Endothelial cell of umbilical vein (primary cell): ENCODE data around the gene COMMD2. TPM values are rescaled to one million over a fixed set of nuclear protein-coding genes. Genes with fewer than 3 reads are reported as not detected.

Experiments
- BruUV-seq: library from RNA; stranded (reverse); fragments of 400-500 nt; replicated peaks from 2 replicates; lab custom pipeline; 2021; lab: Mats Ljungman, UMichigan
- CTCF ChIA-PET: fragments of 300-600, 350-600 bp; sonication (Branson Sonifier 250); formaldehyde crosslinking; loops from one replicate; lab custom pipeline; 2021; ENCODE audit warnings: antibody characterized with exemption, inconsistent platforms; lab: Charles Lee
- POLR2A ChIA-PET: fragments of 300-600, 350-600 bp; sonication (Branson Sonifier 250); formaldehyde crosslinking; loops from one replicate; lab custom pipeline; 2021; ENCODE audit warnings: antibody characterized with exemption, inconsistent platforms; lab: Charles Lee
- DNase-seq: peaks from one replicate; pipeline ENCODE4 v3.0.0-alpha.2; 2011; ENCODE audit warnings: low read depth, low spot score
- FAIRE-seq: peaks from 2 replicates; lab custom pipeline; 2011; peaks lifted over from hg19 to GRCh38; lab: Jason Lieb, UNC
- H2AFZ ChIP-seq: 2 replicates; pipeline ENCODE4 v1.6.0; 2012; ENCODE audit warnings: low read depth, low read length, control low read depth, inconsistent platforms
- H3K27ac ChIP-seq: 2 replicates; pipeline ENCODE4 v1.5.1; 2011; ENCODE audit warnings: low read depth, mild to moderate bottlenecking, control low read depth, low read length, moderate library complexity; ENCODE audit not compliant: insufficient read depth
- H3K27me3 ChIP-seq, 2 experiments: 2 replicates each; pipeline versions ENCODE4 v1.6.0 to v1.6.1; 2011; ENCODE audit warnings: low read length in 2 of 2, mixed read lengths in 1 of 2; ENCODE audit not compliant: control insufficient read depth in 2 of 2, insufficient read depth in 2 of 2
- H3K36me3 ChIP-seq, 2 experiments: 2 replicates in 1 of 2; 3 replicates in 1 of 2; pipeline ENCODE4 v1.5.1; 2011; ENCODE audit warnings: low read length in 2 of 2, mild to moderate bottlenecking in 1 of 2, moderate library complexity in 1 of 2; ENCODE audit not compliant: control insufficient read depth in 2 of 2, insufficient read depth in 2 of 2; ENCODE audit errors: extremely low read depth in 1 of 2
- H3K4me1 ChIP-seq: 3 replicates; pipeline ENCODE4 v1.5.1; 2011; ENCODE audit warnings: mild to moderate bottlenecking, low read length; ENCODE audit not compliant: control insufficient read depth, insufficient read depth; ENCODE audit errors: extremely low read depth
- H3K4me2 ChIP-seq: 2 replicates; pipeline ENCODE4 v1.6.1; 2011; ENCODE audit warnings: low read length, control low read depth, mixed read lengths; ENCODE audit not compliant: insufficient read depth
- H3K4me3 ChIP-seq, 3 experiments: fragments of 200-600 bp in 1 of 3; sonication (generic), shearing (Covaris generic) in 1 of 3; replicated peaks in 1 of 3; 2 replicates each; pipeline ENCODE4 v1.5.1; 2011 to 2016; ENCODE audit warnings: control low read depth in 3 of 3, low read length in 3 of 3, mild to moderate bottlenecking in 2 of 3, inconsistent platforms in 1 of 3, low read depth in 1 of 3, moderate library complexity in 1 of 3; ENCODE audit not compliant: insufficient read depth in 1 of 3
- H3K79me2 ChIP-seq: 2 replicates; pipeline ENCODE4 v1.6.0; 2012; ENCODE audit warnings: low read length, inconsistent platforms; ENCODE audit not compliant: control insufficient read depth, insufficient read depth
- H3K9ac ChIP-seq: replicated peaks from 2 replicates; pipeline ENCODE3; 2011; ENCODE audit warnings: low read length, control low read depth; ENCODE audit not compliant: insufficient read depth; ENCODE audit errors: extremely low read depth
- H3K9me1 ChIP-seq: replicated peaks from 3 replicates; pipeline ENCODE4 v1.6.0; 2011; ENCODE audit warnings: mild to moderate bottlenecking, low read length; ENCODE audit not compliant: control insufficient read depth, insufficient read depth; ENCODE audit errors: extremely low read depth
- H3K9me3 ChIP-seq: replicated peaks from 2 replicates; pipeline ENCODE4 v1.5.1; 2012; ENCODE audit warnings: low read length, inconsistent platforms; ENCODE audit not compliant: control insufficient read depth, insufficient read depth
- H4K20me1 ChIP-seq: replicated peaks from 2 replicates; pipeline ENCODE3; 2011; ENCODE audit warnings: mild to moderate bottlenecking, low read length; ENCODE audit not compliant: control insufficient read depth, insufficient read depth; ENCODE audit errors: extremely low read depth
- EZH2 ChIP-seq: IDR thresholded peaks from 2 replicates; pipeline ENCODE4 v1.6.1; 2012; ENCODE audit warnings: borderline replicate concordance, low read depth, mild to moderate bottlenecking, moderate library complexity, low read length, inconsistent platforms; ENCODE audit not compliant: severe bottlenecking
- FOS ChIP-seq: IDR thresholded peaks from 2 replicates; pipeline ENCODE4 v1.6.1; 2011; ENCODE audit warnings: mild to moderate bottlenecking, low read length, moderate library complexity, borderline replicate concordance; ENCODE audit not compliant: insufficient read depth
- GATA2 ChIP-seq: IDR thresholded peaks from 2 replicates; pipeline ENCODE4 v1.7.0; 2011; ENCODE audit warnings: low read depth, mild to moderate bottlenecking, moderate library complexity, mixed read lengths, low read length; ENCODE audit not compliant: insufficient read length, insufficient read depth
- JUN ChIP-seq: IDR thresholded peaks from 2 replicates; pipeline ENCODE4 v1.6.1; 2011; ENCODE audit warnings: borderline replicate concordance, low read depth; ENCODE audit not compliant: insufficient read length, insufficient read depth
- MYC ChIP-seq: IDR thresholded peaks from one replicate; pipeline ENCODE4 v1.6.1; 2011; ENCODE audit warnings: mild to moderate bottlenecking, low read depth, low read length
- POLR2A ChIP-seq: IDR thresholded peaks from 2 replicates; pipeline ENCODE4 v1.6.1; 2012; ENCODE audit warnings: low read depth, mild to moderate bottlenecking, control low read depth, low read length
- POLR2AphosphoS5 ChIP-seq: IDR thresholded peaks from 2 replicates; pipeline ENCODE4 v1.6.1; 2012; ENCODE audit warnings: low read depth, mild to moderate bottlenecking, control low read depth, low read length, moderate library complexity; ENCODE audit not compliant: insufficient read depth
- dilution Hi-C: fragments of 300-500 bp; cut with MboI; formaldehyde crosslinking; loops from one replicate; pipeline ENCODE4 v1.15.0; 2019; ENCODE audit warnings: low sequenced_read_pairs; ENCODE audit not compliant: extremely low pct_ligation_motif_present
- intact Hi-C: fragments of 100-400 bp; cut with micrococcal nuclease; formaldehyde crosslinking; loops from one replicate; pipeline ENCODE4 v1.10.0; 2022
- polyA plus RNA-seq, 4 experiments: library from polyadenylated mRNA; depleted of rRNA in 3 of 4; stranded (reverse) in 3 of 4; unstranded in 1 of 4; fragments of >200 nt; gene quantifications; 2 replicates each; pipeline versions ENCODE4 v1.2.1 to v1.2.3, GENCODE V29; 2011 to 2012; ENCODE audit warnings: missing spikeins in 1 of 4
- total RNA-seq: library from RNA; stranded (reverse); gene quantifications from 2 replicates; pipeline ENCODE4 v1.2.3, GENCODE V29; 2021
- TF ChIP-seq, protein P1 (sequence below): IDR thresholded peaks from 2 replicates; pipeline ENCODE4 v1.6.1; 2011; ENCODE audit not compliant: insufficient read depth, insufficient read length
- TF ChIP-seq, protein P2 (sequence below), 2 donors: IDR thresholded peaks; 1 replicate in 1 of 2; 2 replicates in 1 of 2; pipeline ENCODE4 v1.5.1; 2011; ENCODE audit warnings: low read length in 2 of 2, mild to moderate bottlenecking in 2 of 2, moderate library complexity in 2 of 2, control low read depth in 1 of 2, inconsistent platforms in 1 of 2, low read depth in 1 of 2; ENCODE audit not compliant: insufficient read depth in 1 of 2; ENCODE audit errors: extremely low read depth in 1 of 2

The COMMD2 gene
- total and polyA plus RNA-seq, 2 donors (not counting 3 experiments of a cell fraction or from before 2014, with no cell fraction given): 18.3 to 51.0 TPM

DNA sequence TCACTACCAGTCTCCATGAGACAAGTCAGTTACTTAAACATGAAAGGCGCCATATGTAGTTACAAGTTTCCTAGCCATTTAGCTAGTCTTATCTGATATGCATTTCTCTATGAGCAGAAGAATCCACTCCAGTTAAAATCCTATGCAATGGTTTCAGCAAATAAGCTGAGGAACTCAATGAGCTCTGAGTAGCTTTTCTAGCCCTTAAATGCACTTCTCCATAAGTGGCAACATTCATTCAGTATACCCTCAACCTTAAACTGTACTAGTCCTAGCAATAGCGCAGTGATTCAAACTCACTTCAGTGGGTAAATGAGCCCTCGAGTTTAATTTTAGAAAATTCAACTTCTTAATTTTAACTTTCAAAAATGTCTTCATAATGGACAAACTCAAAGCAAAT is 7.7 kb downstream of the COMMD2 start:
- Histone ChIP-seq H3K4me1 (no peaks in the 10 kb centered on the region), H3K9me1 (no peaks in the 10 kb centered on the region), H4K20me1 (no peaks in the 10 kb centered on the region), H3K79me2 (peaks cover 5% of the 10 kb centered on the region), H3K27me3 (no peaks in the 10 kb centered on the region), H3K4me3 (no peak overlapping the region), H2AFZ (no peak overlapping the region), H3K36me3 (peaks cover 7 to 9% of the 10 kb centered on the region in 2 experiments), H3K27ac (no peak overlapping the region), H3K9me3 (no peaks in the 10 kb centered on the region), H3K9ac (no peak overlapping the region), H3K4me2 (no peak overlapping the region)
- FAIRE-seq (no peak), DNase-seq (no peak)
- no peak for TF ChIP-seq POLR2AphosphoS5
- TF ChIP-seq POLR2A: no peak
- TF ChIP-seq EZH2: no peak
- TF ChIP-seq FOS: no peak
- TF ChIP-seq, protein P1, sequence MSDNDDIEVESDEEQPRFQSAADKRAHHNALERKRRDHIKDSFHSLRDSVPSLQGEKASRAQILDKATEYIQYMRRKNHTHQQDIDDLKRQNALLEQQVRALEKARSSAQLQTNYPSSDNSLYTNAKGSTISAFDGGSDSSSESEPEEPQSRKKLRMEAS: no peak
- no peak for TF ChIP-seq MYC
- TF ChIP-seq JUN: no peak
- TF ChIP-seq, protein P2, sequence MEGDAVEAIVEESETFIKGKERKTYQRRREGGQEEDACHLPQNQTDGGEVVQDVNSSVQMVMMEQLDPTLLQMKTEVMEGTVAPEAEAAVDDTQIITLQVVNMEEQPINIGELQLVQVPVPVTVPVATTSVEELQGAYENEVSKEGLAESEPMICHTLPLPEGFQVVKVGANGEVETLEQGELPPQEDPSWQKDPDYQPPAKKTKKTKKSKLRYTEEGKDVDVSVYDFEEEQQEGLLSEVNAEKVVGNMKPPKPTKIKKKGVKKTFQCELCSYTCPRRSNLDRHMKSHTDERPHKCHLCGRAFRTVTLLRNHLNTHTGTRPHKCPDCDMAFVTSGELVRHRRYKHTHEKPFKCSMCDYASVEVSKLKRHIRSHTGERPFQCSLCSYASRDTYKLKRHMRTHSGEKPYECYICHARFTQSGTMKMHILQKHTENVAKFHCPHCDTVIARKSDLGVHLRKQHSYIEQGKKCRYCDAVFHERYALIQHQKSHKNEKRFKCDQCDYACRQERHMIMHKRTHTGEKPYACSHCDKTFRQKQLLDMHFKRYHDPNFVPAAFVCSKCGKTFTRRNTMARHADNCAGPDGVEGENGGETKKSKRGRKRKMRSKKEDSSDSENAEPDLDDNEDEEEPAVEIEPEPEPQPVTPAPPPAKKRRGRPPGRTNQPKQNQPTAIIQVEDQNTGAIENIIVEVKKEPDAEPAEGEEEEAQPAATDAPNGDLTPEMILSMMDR (IDR thresholded peaks at IDR 0.05; ENCODE audit: extremely low read depth in 1 of 2, insufficient read depth in 1 of 2, low read depth in 1 of 2, low read length in 2 of 2): no peak
- no peak for TF ChIP-seq GATA2
- intact Hi-C loops (no loop called here), dilution Hi-C loops (loop anchor here (25.0 kb wide), 1 partner anchor 232 kb away; no protein-coding TSS in a partner anchor)
- ChIA-PET CTCF (interaction anchor here (1.0 to 1.3 kb wide), 4 partner anchors 27 to 231 kb away, joined by 3 to 6 read pairs (median 4); no protein-coding TSS in a partner anchor), POLR2A (no interaction called here)
- BruUV-seq: no TSS peak
